Measurements from ENCODE around the gene TMEM87B.
A peak's percentile ranks its signal among the peaks of the same experiment; 100 is the strongest.
"Not testable (repeated sequence)": the region's sequence is repeated elsewhere in the genome, so short reads cannot be mapped to it uniquely, and the experiment has no call there.

Gene TMEM87B

GRCh38 chr2:112032689-112033465 is 22.2 kb upstream of the TMEM87B start:
- DNase-seq (ENCODE audit: low read depth in 3 of 3, low spot score in 1 of 3) = no peak

DNA sequence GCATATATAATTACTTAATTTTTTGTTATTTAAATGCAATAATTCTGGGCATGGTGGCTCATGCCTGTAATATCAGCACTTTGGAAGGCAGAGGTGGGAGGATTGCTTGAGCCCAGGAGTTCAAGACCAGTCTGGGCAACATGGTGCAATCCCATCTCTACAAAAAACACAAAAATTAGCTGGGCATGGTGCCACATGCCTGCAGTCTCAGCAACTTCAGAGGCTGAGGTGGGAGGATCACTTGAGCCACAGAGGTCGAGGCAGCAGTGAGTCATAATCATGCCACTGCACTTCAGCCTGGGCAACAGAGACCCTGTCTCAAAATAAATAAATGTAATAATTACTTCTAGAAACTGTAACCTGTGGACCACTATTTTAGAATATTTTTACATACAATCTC is 21.5 kb upstream of the TMEM87B start:
- no peak for DNase-seq (ENCODE audit: low read depth in 3 of 3, low spot score in 1 of 3)

- no peak for DNase-seq (ENCODE audit: low read depth in 3 of 3, low spot score in 1 of 3)
These were observed 20.1 kb upstream of the TMEM87B start for GRCh38 chr2:112034924-112035323.

DNA sequence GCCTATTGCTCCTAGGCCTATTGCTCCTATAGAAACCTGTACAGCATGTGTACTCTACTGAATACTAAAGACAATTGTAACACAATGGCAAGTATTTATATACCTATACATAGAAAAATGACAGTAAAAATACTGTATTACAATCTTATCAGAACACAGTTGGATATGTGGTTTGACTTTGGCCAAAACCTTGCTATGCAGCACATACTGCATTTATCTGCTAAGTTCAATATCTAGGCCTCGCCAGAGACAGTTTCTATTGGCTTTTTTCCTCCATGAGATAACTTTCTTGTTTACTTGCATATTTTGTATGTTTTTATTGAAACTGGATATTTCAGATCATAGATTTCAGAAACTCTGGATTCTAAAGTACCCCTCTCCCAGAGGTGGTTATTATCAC is 19.3 kb upstream of the TMEM87B start:
- DNase-seq (ENCODE audit: low read depth in 3 of 3, low spot score in 1 of 3) = no peak

DNA sequence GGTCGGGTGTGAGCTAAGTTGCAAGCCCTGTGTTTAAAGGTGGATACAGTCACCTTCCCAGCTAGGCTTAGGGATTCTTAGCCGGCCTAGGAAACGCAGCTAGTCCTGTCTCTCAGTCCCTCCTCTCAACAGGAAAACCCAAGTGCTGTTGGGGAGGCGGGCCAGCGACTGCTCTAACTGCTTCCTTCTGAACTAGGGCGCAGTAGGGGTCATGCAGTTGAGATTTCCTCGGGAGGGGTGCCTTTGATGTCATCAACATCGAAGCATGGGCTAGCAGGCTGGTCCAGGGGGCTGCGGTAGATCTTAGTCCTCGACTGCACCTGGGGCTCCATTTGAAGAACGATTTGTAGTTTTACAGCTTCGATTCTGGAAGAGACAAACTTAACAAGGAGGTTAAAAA is 15.5 kb upstream of the TMEM87B start:
- DNase-seq (ENCODE audit: low read depth in 3 of 3, low spot score in 1 of 3) = not testable (repeated sequence)

DNA sequence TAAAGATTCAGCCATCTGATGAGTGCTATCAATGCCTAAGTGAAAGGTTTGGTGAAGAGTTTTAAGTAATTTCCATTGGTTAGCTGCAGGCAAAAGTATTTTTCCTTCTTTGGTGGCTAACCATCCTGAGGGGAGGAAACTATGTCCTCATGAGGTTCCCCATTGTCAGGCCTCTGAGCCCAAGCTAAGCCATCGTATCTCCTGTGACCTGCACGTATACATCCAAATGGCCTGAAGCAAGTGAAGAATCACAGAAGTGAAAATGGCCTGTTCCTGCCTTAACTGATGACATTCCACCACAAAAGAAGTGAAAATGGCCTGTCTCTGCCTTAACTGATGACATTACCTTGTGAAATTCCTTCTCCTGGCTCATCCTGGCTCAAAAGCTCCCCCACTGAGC is 15.0 kb upstream of the TMEM87B start:
- not testable (repeated sequence) for DNase-seq (ENCODE audit: low read depth in 3 of 3, low spot score in 1 of 3)

GRCh38 chr2:112041460-112041859 is 13.6 kb upstream of the TMEM87B start:
- not testable (repeated sequence) for DNase-seq (ENCODE audit: low read depth in 3 of 3, low spot score in 1 of 3)

GRCh38 chr2:112045446-112046014 is 9.5 kb upstream of the TMEM87B start:
- DNase-seq (ENCODE audit: low read depth in 3 of 3, low spot score in 1 of 3) = no peak

- no peak for DNase-seq (ENCODE audit: low read depth in 3 of 3, low spot score in 1 of 3)
These were observed 8.8 kb upstream of the TMEM87B start for GRCh38 chr2:112046231-112046630.

- DNase-seq (ENCODE audit: low read depth in 3 of 3, low spot score in 1 of 3) = no peak
These were observed 7.4 kb upstream of the TMEM87B start for GRCh38 chr2:112047537-112048235.

GRCh38 chr2:112048236-112048592 is 6.9 kb upstream of the TMEM87B start:
- no peak for DNase-seq (ENCODE audit: low read depth in 3 of 3, low spot score in 1 of 3)

GRCh38 chr2:112048887-112049286 is 6.2 kb upstream of the TMEM87B start:
- no peak for DNase-seq (ENCODE audit: low read depth in 3 of 3, low spot score in 1 of 3)

DNA sequence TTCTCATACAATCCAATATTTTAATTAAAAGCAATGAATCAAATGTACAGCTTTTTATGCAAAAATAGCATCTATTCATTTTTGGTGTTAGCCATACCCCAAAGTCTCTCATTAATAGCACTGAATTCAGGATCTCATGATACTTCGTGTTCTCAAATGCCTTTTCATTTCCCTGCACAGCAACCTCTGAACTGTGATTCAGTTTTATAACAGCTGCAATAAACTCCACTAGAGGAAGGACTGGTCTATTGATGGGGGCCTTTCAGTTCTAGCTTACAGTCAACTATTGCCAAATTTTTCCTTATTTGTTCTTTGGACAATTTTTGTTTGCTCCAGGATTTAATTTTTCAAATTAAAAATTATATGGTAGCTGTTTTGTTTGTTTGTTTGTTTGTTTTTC is 4.8 kb upstream of the TMEM87B start:
- no peak for DNase-seq (ENCODE audit: low read depth in 3 of 3, low spot score in 1 of 3)

GRCh38 chr2:112053917-112054846 is 887 bp upstream of the TMEM87B start:
- peak; percentile 93 to 98 (median 94) for DNase-seq (ENCODE audit: low read depth in 3 of 3, low spot score in 1 of 3)

GRCh38 chr2:112055730-112056625 is 909 bp downstream of the TMEM87B start:
- DNase-seq (ENCODE audit: low read depth in 3 of 3, low spot score in 1 of 3) = no peak

- DNase-seq (ENCODE audit: low read depth in 3 of 3, low spot score in 1 of 3) = no peak
These were observed 1.5 kb downstream of the TMEM87B start for GRCh38 chr2:112056626-112056987.

DNA sequence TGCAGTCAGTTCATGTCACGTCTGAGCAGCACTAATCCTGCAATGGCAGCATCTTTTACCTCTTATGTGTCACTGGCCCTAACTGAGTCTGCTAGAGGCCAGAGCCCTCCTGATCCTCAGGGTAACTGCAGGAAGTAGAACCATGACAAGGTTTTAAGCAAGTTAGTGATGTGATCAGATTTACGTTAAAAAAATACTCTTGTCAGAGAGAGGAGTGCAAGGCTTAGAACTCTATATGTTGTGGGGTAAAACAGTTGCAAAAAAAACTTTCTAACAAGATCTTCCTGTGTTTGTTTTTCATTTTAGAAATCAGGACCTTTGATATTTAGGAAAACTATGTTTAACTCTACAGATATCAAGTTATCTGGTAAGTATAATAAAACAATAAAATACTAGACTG is 4.6 kb downstream of the TMEM87B start:
- DNase-seq (ENCODE audit: low read depth in 3 of 3, low spot score in 1 of 3) = no peak

GRCh38 chr2:112061299-112061698 is 6.2 kb downstream of the TMEM87B start:
- DNase-seq (ENCODE audit: low read depth in 3 of 3, low spot score in 1 of 3) = no peak

DNA sequence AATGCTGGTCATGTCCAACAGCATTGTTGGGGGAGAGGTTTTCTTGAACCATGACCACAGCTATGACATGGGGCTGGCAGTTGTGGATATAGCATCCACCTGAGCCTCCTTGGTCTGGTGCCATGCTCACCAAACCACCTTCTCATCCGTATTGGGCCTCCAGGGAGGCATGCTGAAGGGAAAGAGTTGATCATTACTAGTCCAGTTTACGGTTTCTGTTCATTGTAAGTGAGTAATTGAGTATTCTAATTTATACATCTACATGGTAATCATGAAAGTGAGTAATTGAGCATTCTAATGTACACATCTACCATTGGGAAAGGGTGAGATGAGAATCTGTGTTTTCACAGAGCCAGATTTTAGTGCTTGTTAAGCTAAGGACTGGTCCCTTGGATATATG is 6.8 kb downstream of the TMEM87B start:
- no peak for DNase-seq (ENCODE audit: low read depth in 3 of 3, low spot score in 1 of 3)

GRCh38 chr2:112062894-112063293 is 7.8 kb downstream of the TMEM87B start:
- no peak for DNase-seq (ENCODE audit: low read depth in 3 of 3, low spot score in 1 of 3)

Data from stimulated activated CD4-positive, alpha-beta T cell treated with anti-CD3 and anti-CD28 coated beads, TNF-alpha, amount 100 ng/mL, for 1 hour (primary cell).